A673 (cell line): Measurements from ENCODE around the gene PFKL. TPM values are rescaled to one million over a fixed set of nuclear protein-coding genes. Genes with fewer than 3 reads are reported as not detected.

Experiments
- BruUV-seq: library from RNA; stranded (reverse); fragments of 400-500 nt; replicated peaks from 2 replicates; lab custom pipeline; 2021; lab: Mats Ljungman, UMichigan
- CTCF ChIA-PET: fragments of 300-600 bp; sonication (Branson Sonifier 250); formaldehyde crosslinking; loops from one replicate; lab custom pipeline; 2022; ENCODE audit warnings: antibody characterized with exemption; lab: Charles Lee
- POLR2A ChIA-PET: fragments of 300-600 bp; sonication (Branson Sonifier 250); formaldehyde crosslinking; loops from one replicate; lab custom pipeline; 2022; ENCODE audit warnings: antibody characterized with exemption; ENCODE audit not compliant: low non-redundant PET; lab: Charles Lee
- DNase-seq: peaks from one replicate; pipeline ENCODE4 v3.0.0-alpha.2; 2015; ENCODE audit warnings: low spot score
- H3K27ac ChIP-seq: fragments of 200-600 bp; sonication (generic); 2 replicates; pipeline ENCODE4 v1.5.1; 2016; ENCODE audit warnings: mixed run types, low read depth, mild to moderate bottlenecking, mixed read lengths, antibody characterized with exemption, low read length; ENCODE audit not compliant: poor library complexity, severe bottlenecking
- H3K27me3 ChIP-seq: fragments of 200-600 bp; sonication (generic); replicated peaks from 2 replicates; pipeline ENCODE4 v1.6.1; 2017; ENCODE audit warnings: mixed run types, low read depth, mild to moderate bottlenecking, mixed read lengths, antibody characterized with exemption, low read length; ENCODE audit not compliant: insufficient read depth, poor library complexity
- H3K36me3 ChIP-seq: fragments of 200-600 bp; sonication (generic); 2 replicates; pipeline ENCODE4 v1.6.1; 2016; ENCODE audit warnings: mixed run types, mild to moderate bottlenecking, mixed read lengths, antibody characterized with exemption, low read length; ENCODE audit not compliant: insufficient read depth, poor library complexity, severe bottlenecking
- H3K4me1 ChIP-seq: fragments of 200-600 bp; sonication (generic); 2 replicates; pipeline ENCODE4 v1.6.1; 2017; ENCODE audit warnings: mixed run types, mild to moderate bottlenecking, mixed read lengths, antibody characterized with exemption, low read length; ENCODE audit not compliant: insufficient read depth, poor library complexity, severe bottlenecking
- H3K4me3 ChIP-seq: fragments of 200-600 bp; sonication (generic); 2 replicates; pipeline ENCODE4 v1.5.1; 2016; ENCODE audit warnings: low read depth, mixed run types, mild to moderate bottlenecking, mixed read lengths, low read length; ENCODE audit not compliant: poor library complexity, severe bottlenecking
- H3K9me3 ChIP-seq: fragments of 200-600 bp; sonication (generic); 2 replicates; pipeline ENCODE4 v1.6.1; 2016; ENCODE audit warnings: mixed run types, low read depth, mild to moderate bottlenecking, mixed read lengths, antibody characterized with exemption, low read length; ENCODE audit not compliant: poor library complexity, severe bottlenecking
- EZH2 ChIP-seq: fragments of 200-600 bp; sonication (generic); IDR thresholded peaks from 2 replicates; pipeline ENCODE4 v1.6.1; 2017; ENCODE audit warnings: borderline replicate concordance, low read depth, mild to moderate bottlenecking, mixed read lengths, antibody characterized with exemption, low read length; ENCODE audit not compliant: poor library complexity, severe bottlenecking
- intact Hi-C: fragments of 100-400 bp; cut with micrococcal nuclease; formaldehyde crosslinking; loops from one replicate; pipeline ENCODE4 v1.10.0; 2022; ENCODE audit not compliant: unreplicated experiment
- total RNA-seq: library from RNA; stranded (reverse); gene quantifications from 2 replicates; pipeline ENCODE4 v1.2.3, GENCODE V29; 2021
- TF ChIP-seq, protein P1 (sequence below): fragments of 300-800, 200-600 bp; sonication (generic); conservative IDR thresholded peaks from 2 replicates; pipeline ENCODE4 v1.5.1; 2017; ENCODE audit warnings: low read depth, mild to moderate bottlenecking, antibody characterized with exemption, low read length, moderate library complexity, mixed read lengths

The PFKL gene
- total RNA-seq, 1 experiment from 2014 or later, result 112 TPM

DNA sequence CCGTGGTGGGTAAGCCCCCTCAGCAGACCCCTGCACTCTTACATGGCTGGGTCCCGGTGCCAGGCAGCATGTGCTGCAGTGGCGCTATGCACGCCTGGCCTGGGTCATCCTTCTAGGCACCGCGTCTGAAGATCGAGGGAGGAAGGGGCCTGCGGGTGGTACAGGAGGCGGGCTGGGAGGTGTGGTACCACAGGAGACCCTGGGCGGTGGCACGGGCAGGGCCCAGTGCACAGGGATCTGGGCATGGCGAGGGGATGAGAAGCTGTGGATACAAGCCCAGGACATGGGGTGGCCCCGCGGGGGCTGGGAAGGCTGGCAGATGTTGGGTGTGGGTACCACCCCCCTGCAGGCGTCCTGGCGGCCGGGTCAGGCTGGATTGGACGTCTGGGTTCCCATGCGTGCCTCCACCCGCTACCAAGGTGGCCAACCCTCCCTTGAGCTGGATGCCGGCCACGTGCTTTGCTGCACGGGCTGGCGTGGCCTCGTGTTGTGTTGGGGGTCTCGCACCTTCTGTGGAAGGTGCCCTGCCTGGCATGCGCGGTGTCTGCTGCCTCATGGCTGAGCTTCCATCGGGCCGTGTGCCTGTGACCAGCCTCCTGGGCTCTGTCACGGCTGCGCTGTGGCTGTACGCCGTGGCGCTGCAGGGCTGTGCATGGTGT is 19.7 kb downstream of the PFKL start:
- DNase-seq, result no peak
- ChIA-PET POLR2A (no interaction called here), CTCF (no interaction called here)
- TF ChIP-seq, protein P1, sequence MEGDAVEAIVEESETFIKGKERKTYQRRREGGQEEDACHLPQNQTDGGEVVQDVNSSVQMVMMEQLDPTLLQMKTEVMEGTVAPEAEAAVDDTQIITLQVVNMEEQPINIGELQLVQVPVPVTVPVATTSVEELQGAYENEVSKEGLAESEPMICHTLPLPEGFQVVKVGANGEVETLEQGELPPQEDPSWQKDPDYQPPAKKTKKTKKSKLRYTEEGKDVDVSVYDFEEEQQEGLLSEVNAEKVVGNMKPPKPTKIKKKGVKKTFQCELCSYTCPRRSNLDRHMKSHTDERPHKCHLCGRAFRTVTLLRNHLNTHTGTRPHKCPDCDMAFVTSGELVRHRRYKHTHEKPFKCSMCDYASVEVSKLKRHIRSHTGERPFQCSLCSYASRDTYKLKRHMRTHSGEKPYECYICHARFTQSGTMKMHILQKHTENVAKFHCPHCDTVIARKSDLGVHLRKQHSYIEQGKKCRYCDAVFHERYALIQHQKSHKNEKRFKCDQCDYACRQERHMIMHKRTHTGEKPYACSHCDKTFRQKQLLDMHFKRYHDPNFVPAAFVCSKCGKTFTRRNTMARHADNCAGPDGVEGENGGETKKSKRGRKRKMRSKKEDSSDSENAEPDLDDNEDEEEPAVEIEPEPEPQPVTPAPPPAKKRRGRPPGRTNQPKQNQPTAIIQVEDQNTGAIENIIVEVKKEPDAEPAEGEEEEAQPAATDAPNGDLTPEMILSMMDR, result no peak
- TF ChIP-seq EZH2, result no peak
- Histone ChIP-seq H3K9me3 (no peaks in the 10 kb centered on the region), H3K36me3 (peaks cover 13% of the 10 kb centered on the region), H3K4me1 (no peaks in the 10 kb centered on the region), H3K27me3 (no peaks in the 10 kb centered on the region), H3K27ac (no peak overlapping the region), H3K4me3 (no peak overlapping the region)
- BruUV-seq, result no TSS peak
- intact Hi-C loops, result no loop called here

DNA sequence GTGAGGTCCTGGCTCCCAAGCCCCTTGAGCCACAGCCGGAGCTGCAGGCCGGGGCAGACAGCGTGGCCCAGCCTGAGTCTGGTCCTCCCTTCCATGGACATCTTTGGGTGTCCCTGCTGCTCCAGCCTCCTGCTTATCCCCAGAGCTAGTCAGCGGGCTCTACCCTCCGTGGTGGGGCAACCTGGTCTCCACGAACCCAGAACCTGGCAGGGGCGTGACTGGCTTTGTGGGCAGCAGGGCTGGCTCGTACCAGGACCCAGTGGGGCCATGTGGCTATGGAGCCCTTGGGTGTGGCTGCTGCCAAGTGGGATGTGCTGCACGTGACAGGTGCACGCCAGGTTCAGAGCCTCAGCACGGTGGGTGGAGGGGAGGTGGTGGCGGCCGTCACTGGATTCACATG is 21.0 kb downstream of the PFKL start:
- POLR2A ChIA-PET, result no interaction called here

DNA sequence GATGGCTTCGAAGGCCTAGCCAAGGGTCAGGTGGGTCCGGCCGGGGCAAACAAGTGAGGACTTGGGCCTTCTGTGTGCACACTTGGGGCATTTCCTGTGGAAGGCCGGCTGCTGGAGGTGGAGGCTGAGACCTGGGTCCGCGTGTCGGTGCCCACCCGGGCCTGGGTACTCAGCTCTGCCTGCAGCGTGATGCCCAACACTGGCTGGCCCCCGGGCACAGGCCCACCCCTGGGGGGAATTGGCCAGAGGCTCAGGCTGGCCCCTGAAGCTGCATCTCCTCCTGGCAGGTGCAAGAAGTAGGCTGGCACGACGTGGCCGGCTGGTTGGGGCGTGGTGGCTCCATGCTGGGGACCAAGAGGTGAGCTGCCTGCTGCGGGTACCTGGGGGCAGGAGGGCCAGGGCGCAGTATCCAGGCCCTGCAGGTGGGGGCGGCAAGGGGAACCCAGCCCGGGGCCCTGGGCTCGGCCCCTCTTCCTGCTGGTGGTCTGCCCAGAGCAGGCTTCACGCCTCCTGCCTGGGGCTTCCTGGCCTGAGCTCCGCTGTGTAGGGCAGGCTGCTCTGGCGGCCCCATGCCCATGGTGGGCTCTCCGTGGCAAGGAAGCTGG is 22.1 kb downstream of the PFKL start:
- intact Hi-C loops, result no loop called here
- H3K4me3 ChIP-seq, result no peak overlapping the region
- no peak overlapping the region for H3K27ac ChIP-seq
- no peak for DNase-seq
- BruUV-seq, result no TSS peak
- H3K9me3 ChIP-seq, result no peaks in the 10 kb centered on the region
- TF ChIP-seq EZH2, result no peak
- TF ChIP-seq, protein P1, result no peak
- H3K4me1 ChIP-seq, result no peaks in the 10 kb centered on the region
- no peaks in the 10 kb centered on the region for H3K27me3 ChIP-seq
- ChIA-PET POLR2A (no interaction called here), CTCF (no interaction called here)
- peaks cover 20% of the 10 kb centered on the region for H3K36me3 ChIP-seq

More for the DNA sequence above, 21.0 kb downstream of the PFKL start:
- DNase-seq, result no peak
- no peak overlapping the region for H3K27ac ChIP-seq
- no peaks in the 10 kb centered on the region for H3K4me1 ChIP-seq
- CTCF ChIA-PET, result no interaction called here
- TF ChIP-seq, protein P1, result no peak
- TF ChIP-seq EZH2, result no peak
- no peaks in the 10 kb centered on the region for H3K9me3 ChIP-seq
- intact Hi-C loops, result no loop called here
- H3K36me3 ChIP-seq, result peaks cover 20% of the 10 kb centered on the region
- no peaks in the 10 kb centered on the region for H3K27me3 ChIP-seq
- H3K4me3 ChIP-seq, result no peak overlapping the region
- no TSS peak for BruUV-seq
